22Rv1 (cell line): ENCODE results near the gene BMF.

Source experiments
- H3K27ac ChIP-seq: fragments of 450-650 bp; 2 replicates; pipeline ENCODE4 v1.5.1; 2017
- CTCF ChIP-seq: fragments of 450-650 bp; IDR thresholded peaks from 2 replicates; pipeline ENCODE4 v1.5.1; 2017; ENCODE audit warnings: mild to moderate bottlenecking
- ZFX ChIP-seq: fragments of 450-650 bp; IDR thresholded peaks from 2 replicates; pipeline ENCODE4 v1.6.1; 2017; ENCODE audit warnings: antibody characterized with exemption, borderline replicate concordance

Gene BMF

GRCh38 chr15:40085266-40085665 is 23.4 kb downstream of the BMF start:
- no peak for TF ChIP-seq CTCF
- no peak for TF ChIP-seq ZFX

GRCh38 chr15:40084650-40085049 is 24.0 kb downstream of the BMF start:
- no peak overlapping the region for H3K27ac ChIP-seq
- TF ChIP-seq CTCF (no peak), ZFX (no peak)

More at GRCh38 chr15:40085266-40085665, 23.4 kb downstream of the BMF start:
- H3K27ac ChIP-seq, result no peak overlapping the region

- TF ChIP-seq ZFX (no peak), CTCF (no peak)
- no peak overlapping the region for H3K27ac ChIP-seq
Observed at GRCh38 chr15:40082195-40082883, 26.3 kb downstream of the BMF start.

GRCh38 chr15:40081691-40082194 is 26.9 kb downstream of the BMF start:
- no peak overlapping the region for H3K27ac ChIP-seq
- TF ChIP-seq CTCF, result no peak
- TF ChIP-seq ZFX, result no peak

GRCh38 chr15:40080847-40081246 is 27.8 kb downstream of the BMF start:
- H3K27ac ChIP-seq, result no peak overlapping the region
- TF ChIP-seq ZFX (no peak), CTCF (no peak)

- H3K27ac ChIP-seq, result no peak overlapping the region
- TF ChIP-seq ZFX (no peak), CTCF (no peak)
Observed at GRCh38 chr15:40080104-40080503, 28.6 kb downstream of the BMF start.

- TF ChIP-seq CTCF, result no peak
- no peak overlapping the region for H3K27ac ChIP-seq
Observed at GRCh38 chr15:40079456-40079855, 29.2 kb downstream of the BMF start.
